GM12878 (cell line): ENCODE data around the gene KCNAB2. TPM values are rescaled to one million over a fixed set of nuclear protein-coding genes. Genes with fewer than 3 reads are reported as not detected.

Source experiments
- ATAC-seq: fragments of 200-7000 bp; cut with Tn5 transposase; 3 replicates; pipeline ENCODE4 v1.9.1; 2020; ENCODE audit warnings: mild to moderate bottlenecking, moderate library complexity
- BruUV-seq: library from RNA; stranded (reverse); fragments of 400-500 nt; replicated peaks from 2 replicates; lab custom pipeline; 2021; lab: Mats Ljungman, UMichigan
- CTCF ChIA-PET: fragments of 300-600 bp; sonication (Branson Sonifier 250); formaldehyde crosslinking; extraction: SDS; loops from one replicate; lab custom pipeline; 2021; ENCODE audit warnings: inconsistent platforms; lab: Yijun Ruan, JAX
- POLR2A ChIA-PET: fragments of 350-600 bp; formaldehyde crosslinking; extraction: SDS; loops from one replicate; lab custom pipeline; 2021; ENCODE audit warnings: inconsistent platforms; lab: Charles Lee
- RAD21 ChIA-PET: fragments of 300-600 bp; sonication (Branson Sonifier 250); formaldehyde crosslinking; loops from one replicate; lab custom pipeline; 2023; ENCODE audit warnings: antibody characterized with exemption; ENCODE audit not compliant: unreplicated experiment; lab: Charles Lee
- SMC1A ChIA-PET: fragments of 300-600 bp; sonication (Branson Sonifier 250); formaldehyde crosslinking; loops from one replicate; lab custom pipeline; 2023; ENCODE audit not compliant: unreplicated experiment, uncharacterized antibody; lab: Charles Lee
- DNase-seq: peaks from one replicate; pipeline ENCODE4 v3.0.0-alpha.2; 2011; ENCODE audit warnings: low read depth, low spot score
- FAIRE-seq: peaks from 3 replicates; lab custom pipeline; 2011; peaks lifted over from hg19 to GRCh38; lab: Jason Lieb, UNC
- H2AFZ ChIP-seq: 2 replicates; pipeline ENCODE4 v1.6.0; 2011; ENCODE audit warnings: low read depth, low read length, control low read depth; ENCODE audit not compliant: control insufficient read depth
- H3K27ac ChIP-seq: 2 replicates; pipeline ENCODE4 v1.5.1; 2011; ENCODE audit warnings: control low read depth; ENCODE audit not compliant: control insufficient read depth, insufficient read depth
- H3K27me3 ChIP-seq, 2 experiments: replicated peaks in 1 of 2; 2 replicates each; pipeline versions ENCODE4 v1.6.0 to v1.6.1; 2011; ENCODE audit warnings: low read length in 1 of 2; ENCODE audit not compliant: control insufficient read depth in 2 of 2, insufficient read depth in 2 of 2
- H3K36me3 ChIP-seq, 2 experiments: 2 replicates each; pipeline ENCODE4 v1.5.1; 2011; ENCODE audit warnings: low read length in 1 of 2; ENCODE audit not compliant: control insufficient read depth in 2 of 2, insufficient read depth in 2 of 2
- H3K4me1 ChIP-seq: 2 replicates; pipeline ENCODE4 v1.6.1; 2011; ENCODE audit warnings: mild to moderate bottlenecking, low read length, moderate library complexity, mixed read lengths; ENCODE audit not compliant: control insufficient read depth, insufficient read depth
- H3K4me2 ChIP-seq: 2 replicates; pipeline ENCODE4 v1.6.0; 2011; ENCODE audit warnings: control low read depth; ENCODE audit not compliant: control insufficient read depth, insufficient read depth
- H3K4me3 ChIP-seq: fragments of 200-600 bp; sonication (generic); 2 replicates; pipeline ENCODE4 v1.5.1; 2016
- H3K79me2 ChIP-seq: 2 replicates; pipeline ENCODE4 v1.6.0; 2011; ENCODE audit warnings: low read length; ENCODE audit not compliant: control insufficient read depth, insufficient read depth
- H3K9ac ChIP-seq: 2 replicates; pipeline ENCODE4 v1.8.0; 2011; ENCODE audit warnings: low read length, control low read depth, mixed read lengths; ENCODE audit not compliant: control insufficient read depth, insufficient read depth
- H3K9me3 ChIP-seq: replicated peaks from 3 replicates; pipeline ENCODE4 v1.5.1; 2011; ENCODE audit warnings: mild to moderate bottlenecking, low read length; ENCODE audit not compliant: control insufficient read depth, insufficient read depth
- H4K20me1 ChIP-seq: 2 replicates; pipeline ENCODE4 v1.6.0; 2011; ENCODE audit not compliant: control insufficient read depth, insufficient read depth
- CBX5 ChIP-seq: sonication (generic); IDR thresholded peaks from 2 replicates; pipeline ENCODE4 v1.6.1; 2016; ENCODE audit warnings: low read depth, moderate library complexity, mild to moderate bottlenecking, inconsistent platforms
- FOXK2 ChIP-seq: fragments of 450-650 bp; IDR thresholded peaks from 2 replicates; pipeline ENCODE4 v1.6.1; 2017; ENCODE audit warnings: mild to moderate bottlenecking, moderate library complexity
- IKZF1 ChIP-seq: fragments of 450-650 bp; conservative IDR thresholded peaks from 2 replicates; pipeline ENCODE4 v1.6.1; 2017; ENCODE audit warnings: antibody characterized with exemption, mild to moderate bottlenecking
- MAX ChIP-seq: IDR thresholded peaks from 2 replicates; pipeline ENCODE4 v1.6.1; 2012; ENCODE audit warnings: low read depth, low read length, improper control_type of control experiment
- MEF2A ChIP-seq: IDR thresholded peaks from 2 replicates; pipeline ENCODE4 v1.6.1; 2011; ENCODE audit warnings: low read depth, mild to moderate bottlenecking, low read length, moderate library complexity; ENCODE audit not compliant: insufficient read depth
- NFYA ChIP-seq: IDR thresholded peaks from 2 replicates; pipeline ENCODE4 v1.6.1; 2011; ENCODE audit warnings: low read depth, mild to moderate bottlenecking, low read length, improper control_type of control experiment, borderline replicate concordance
- POLR2A ChIP-seq: IDR thresholded peaks from 2 replicates; pipeline ENCODE4 v1.6.1; 2011; ENCODE audit warnings: low read depth, mild to moderate bottlenecking, low read length
- RBBP5 ChIP-seq: fragments of 200-600 bp; sonication (generic); conservative IDR thresholded peaks from 2 replicates; pipeline ENCODE4 v1.6.1; 2016
- RCOR1 ChIP-seq: conservative IDR thresholded peaks from 2 replicates; pipeline ENCODE4 v1.6.1; 2012; ENCODE audit warnings: low read depth, low read length, improper control_type of control experiment
- SP1 ChIP-seq: IDR thresholded peaks from one replicate; pipeline ENCODE4 v1.6.1; 2011; ENCODE audit warnings: low read depth, low read length
- SRF ChIP-seq, 2 experiments: IDR thresholded peaks; 2 replicates each; pipeline ENCODE4 v1.6.1; 2011; ENCODE audit warnings: low read depth in 2 of 2, low read length in 2 of 2, mild to moderate bottlenecking in 1 of 2, moderate library complexity in 1 of 2
- TARDBP ChIP-seq: IDR thresholded peaks from 2 replicates; pipeline ENCODE4 v1.6.1; 2016; ENCODE audit warnings: borderline replicate concordance
- ZNF622 ChIP-seq: fragments of 450-650 bp; IDR thresholded peaks from 2 replicates; pipeline ENCODE4 v1.6.1; 2017; ENCODE audit warnings: mild to moderate bottlenecking, inconsistent platforms
- WGBS: methylation state at CpG from one replicate; pipeline ENCODE4 v1.1.6; 2016; ENCODE audit warnings: low lambda C conversion rate; ENCODE audit not compliant: insufficient replicate concordance, insufficient coverage; ENCODE audit errors: missing lambda C conversion rate; 5-methylcytosine and 5-hydroxymethylcytosine counted together
- in situ Hi-C: fragments of 300-500 bp; cut with MboI; formaldehyde crosslinking; loops from 9 replicates; pipeline ENCODE4 v1.14.3; 2018; ENCODE audit warnings: mixed read lengths
- intact Hi-C: fragments of 100-400 bp; cut with micrococcal nuclease; formaldehyde crosslinking; loops from one replicate; pipeline ENCODE4 v1.14.2; 2022; ENCODE audit not compliant: unreplicated experiment
- polyA plus RNA-seq, 11 experiments: library from polyadenylated mRNA; depleted of rRNA in 4 of 11; unstranded in 6 of 11; stranded (reverse) in 5 of 11; fragments of >200 nt; fragmentation: Nextera tagmentation in 4 of 11; fragmentation: Illumina TruSeq in 1 of 11; extraction: Ambion mirVana in 4 of 11; extraction: Trizol in 1 of 11; gene quantifications; 1 replicate in 1 of 11; 2 replicates in 10 of 11; pipeline versions ENCODE4 v1.2.1 to v1.2.3, GENCODE V29; 2011 to 2016; ENCODE audit warnings: inconsistent platforms in 2 of 11, missing spikeins in 2 of 11, low read depth in 1 of 11
- total RNA-seq, 4 experiments: library from RNA; depleted of rRNA in 3 of 4; stranded (reverse); fragments of >200 nt in 3 of 4; fragmentation: Illumina TruSeq in 1 of 4; extraction: Trizol in 1 of 4; gene quantifications; 2 replicates each; pipeline versions ENCODE4 v1.2.1 to v1.2.3, GENCODE V29; 2013 to 2021
- TF ChIP-seq, protein P1 (sequence below): IDR thresholded peaks from 2 replicates; pipeline ENCODE4 v1.6.1; 2012; ENCODE audit warnings: mild to moderate bottlenecking, low read depth, low read length

The KCNAB2 gene
- total and polyA plus RNA-seq, 10 of the 15 experiments (the other 5 are each of a cell fraction or from before 2014, with no cell fraction given): 2.9 to 123 (median 62.4) TPM

DNA sequence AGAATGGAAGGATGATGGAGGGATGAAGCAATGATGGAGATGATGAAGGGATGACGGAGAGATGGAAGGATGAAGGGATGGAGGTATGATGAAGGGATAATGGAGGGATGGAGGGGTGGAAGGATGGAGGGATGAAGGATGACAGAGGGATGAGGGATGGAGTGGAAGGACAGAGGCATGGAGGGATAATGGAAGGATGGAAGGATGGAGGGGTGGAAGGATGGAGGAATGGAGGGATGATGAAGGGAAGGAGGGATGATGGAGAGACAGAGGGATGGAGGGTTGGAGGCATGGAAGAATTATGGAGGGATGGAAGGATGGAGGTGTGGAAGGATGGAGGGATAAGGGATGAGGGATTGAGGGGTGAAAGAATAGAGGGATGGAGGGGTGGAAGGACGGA lies 62.8 kb downstream of the KCNAB2 start:
- SMC1A ChIA-PET: interaction anchor here (1.0 kb wide), 1 partner anchor 136 kb away, joined by 4 read pairs; no protein-coding TSS in a partner anchor
- ATAC-seq (no peak), FAIRE-seq (no peak), DNase-seq (no peak)
- CTCF ChIA-PET: interaction anchor here (1.0 kb wide), 2 partner anchors 97 to 138 kb away, joined by 4 read pairs; no protein-coding TSS in a partner anchor
- H3K79me2 ChIP-seq: no peaks in the 10 kb centered on the region
- intact Hi-C loops (loop anchor here (2.0 kb wide), 1 partner anchor 138 kb away; no protein-coding TSS in a partner anchor), in situ Hi-C loops (no loop called here)
- RAD21 ChIA-PET: interaction anchor here (1.0 kb wide), 2 partner anchors 136 to 138 kb away, joined by 3 to 5 read pairs; no protein-coding TSS in a partner anchor
- H3K4me3 ChIP-seq: no peak overlapping the region
- H3K4me1 ChIP-seq: no peaks in the 10 kb centered on the region
- H3K27ac ChIP-seq: no peak overlapping the region
- no peak overlapping the region for H3K9ac ChIP-seq
- 24% methylated on average over 2 of the region's 2 CpGs for WGBS
- H2AFZ ChIP-seq: no peak overlapping the region
- H3K27me3 ChIP-seq: no peaks in the 10 kb centered on the region
- TF ChIP-seq FOXK2 (no peak), CBX5 (no peak), IKZF1 (no peak), RBBP5 (no peak), RCOR1 (no peak), NFYA (no peak), MEF2A (no peak), SRF (IDR thresholded peaks at IDR 0.05; ENCODE audit: low read depth in 2 of 2, low read length in 2 of 2) (no peak), TARDBP (no peak), MAX (no peak), POLR2A (no peak), ZNF622 (no peak), SP1 (no peak)
- TF ChIP-seq, protein P1, sequence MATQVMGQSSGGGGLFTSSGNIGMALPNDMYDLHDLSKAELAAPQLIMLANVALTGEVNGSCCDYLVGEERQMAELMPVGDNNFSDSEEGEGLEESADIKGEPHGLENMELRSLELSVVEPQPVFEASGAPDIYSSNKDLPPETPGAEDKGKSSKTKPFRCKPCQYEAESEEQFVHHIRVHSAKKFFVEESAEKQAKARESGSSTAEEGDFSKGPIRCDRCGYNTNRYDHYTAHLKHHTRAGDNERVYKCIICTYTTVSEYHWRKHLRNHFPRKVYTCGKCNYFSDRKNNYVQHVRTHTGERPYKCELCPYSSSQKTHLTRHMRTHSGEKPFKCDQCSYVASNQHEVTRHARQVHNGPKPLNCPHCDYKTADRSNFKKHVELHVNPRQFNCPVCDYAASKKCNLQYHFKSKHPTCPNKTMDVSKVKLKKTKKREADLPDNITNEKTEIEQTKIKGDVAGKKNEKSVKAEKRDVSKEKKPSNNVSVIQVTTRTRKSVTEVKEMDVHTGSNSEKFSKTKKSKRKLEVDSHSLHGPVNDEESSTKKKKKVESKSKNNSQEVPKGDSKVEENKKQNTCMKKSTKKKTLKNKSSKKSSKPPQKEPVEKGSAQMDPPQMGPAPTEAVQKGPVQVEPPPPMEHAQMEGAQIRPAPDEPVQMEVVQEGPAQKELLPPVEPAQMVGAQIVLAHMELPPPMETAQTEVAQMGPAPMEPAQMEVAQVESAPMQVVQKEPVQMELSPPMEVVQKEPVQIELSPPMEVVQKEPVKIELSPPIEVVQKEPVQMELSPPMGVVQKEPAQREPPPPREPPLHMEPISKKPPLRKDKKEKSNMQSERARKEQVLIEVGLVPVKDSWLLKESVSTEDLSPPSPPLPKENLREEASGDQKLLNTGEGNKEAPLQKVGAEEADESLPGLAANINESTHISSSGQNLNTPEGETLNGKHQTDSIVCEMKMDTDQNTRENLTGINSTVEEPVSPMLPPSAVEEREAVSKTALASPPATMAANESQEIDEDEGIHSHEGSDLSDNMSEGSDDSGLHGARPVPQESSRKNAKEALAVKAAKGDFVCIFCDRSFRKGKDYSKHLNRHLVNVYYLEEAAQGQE: no peak
- BruUV-seq: no TSS peak
- H3K36me3 ChIP-seq: no peaks in the 10 kb centered on the region
- no peaks in the 10 kb centered on the region for H4K20me1 ChIP-seq
- no peaks in the 10 kb centered on the region for H3K9me3 ChIP-seq
- POLR2A ChIA-PET: no interaction called here
- H3K4me2 ChIP-seq: no peak overlapping the region
